Activated T-cell treated with anti-CD3 and anti-CD28 coated beads, Interleukin-2, amount 50 U/mL, for 72 hours (primary cell): ENCODE results near the gene RNF186. TPM values are rescaled to one million over a fixed set of nuclear protein-coding genes. Genes with fewer than 3 reads are reported as not detected.

Experiments
- ATAC-seq, 2 donors: fragments of 150-1000 bp; cut with Tn5 transposase; replicated peaks in 1 of 2; 2 replicates each; pipeline ENCODE4 v1.10.0; 2021; ENCODE audit warnings: moderate library complexity in 2 of 2, mild to moderate bottlenecking in 1 of 2
- DNase-seq, 2 donors: peaks; one replicate each; pipeline ENCODE4 v3.0.0; 2021 to 2022; ENCODE audit warnings: mixed read lengths in 1 of 2
- H3K27ac Mint-ChIP-seq: one replicate; pipeline ENCODE4 v1.8.0; 2022; ENCODE audit warnings: mild to moderate bottlenecking, moderate library complexity, mixed read lengths
- H3K27me3 Mint-ChIP-seq: one replicate; pipeline ENCODE4 v1.8.0; 2022; ENCODE audit warnings: low read depth, mixed read lengths
- H3K36me3 Mint-ChIP-seq, 2 donors: one replicate each; pipeline ENCODE4 v1.8.0; 2022; ENCODE audit warnings: mixed read lengths in 2 of 2, mild to moderate bottlenecking in 1 of 2; ENCODE audit not compliant: insufficient read depth in 2 of 2
- H3K4me1 Mint-ChIP-seq: one replicate; pipeline ENCODE4 v1.8.0; 2022; ENCODE audit warnings: low read depth, mixed read lengths
- H3K4me3 Mint-ChIP-seq, 2 donors: one replicate each; pipeline ENCODE4 v1.8.0; 2022; ENCODE audit warnings: mild to moderate bottlenecking in 2 of 2, mixed read lengths in 2 of 2, moderate library complexity in 2 of 2
- H3K9me3 Mint-ChIP-seq, 2 donors: one replicate each; pipeline ENCODE4 v1.8.0; 2022; ENCODE audit warnings: mixed read lengths in 2 of 2
- total RNA-seq, 2 donors: library from RNA; stranded (reverse); gene quantifications; one replicate each; pipeline ENCODE4 v1.2.3, GENCODE V29; 2022

Gene RNF186
- total RNA-seq, 2 donors from 2014 or later, result not detected

GRCh38 chr1:19846338-19846737 lies 31.3 kb upstream of the RNF186 start:
- no peak overlapping the region for H3K4me3 Mint-ChIP-seq
- H3K27me3 Mint-ChIP-seq, result peaks cover 22% of the 10 kb centered on the region
- H3K4me1 Mint-ChIP-seq, result no peaks in the 10 kb centered on the region
- H3K27ac Mint-ChIP-seq, result no peak overlapping the region
- DNase-seq (no peak), ATAC-seq (no peak)
- no peaks in the 10 kb centered on the region for H3K36me3 Mint-ChIP-seq
- H3K9me3 Mint-ChIP-seq, result no peaks in the 10 kb centered on the region

DNA sequence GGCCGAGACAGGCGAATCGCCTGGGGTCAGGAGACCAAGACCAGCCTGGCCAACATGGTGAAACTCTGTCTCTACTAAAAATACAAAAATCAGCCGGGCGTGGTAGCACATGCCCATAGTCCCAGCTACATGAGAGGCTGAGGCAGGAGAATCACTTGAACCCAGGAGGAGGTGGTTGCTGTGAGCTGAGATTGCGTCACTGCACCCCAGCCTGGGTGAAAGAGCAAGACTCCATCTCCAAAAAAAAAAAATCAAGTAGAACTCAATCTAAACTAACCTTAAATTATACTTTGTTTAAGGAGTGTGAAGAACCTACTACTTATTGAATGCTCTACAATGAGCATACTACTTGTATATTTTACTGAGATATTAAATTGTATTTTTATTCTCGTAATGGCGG lies 30.5 kb upstream of the RNF186 start:
- Mint-ChIP-seq H3K36me3 (no peaks in the 10 kb centered on the region), H3K27ac (no peak overlapping the region), H3K9me3 (no peaks in the 10 kb centered on the region), H3K4me1 (peaks cover 3% of the 10 kb centered on the region), H3K27me3 (peaks cover 22% of the 10 kb centered on the region), H3K4me3 (no peak overlapping the region)
- DNase-seq (no peak), ATAC-seq (no peak)

DNA sequence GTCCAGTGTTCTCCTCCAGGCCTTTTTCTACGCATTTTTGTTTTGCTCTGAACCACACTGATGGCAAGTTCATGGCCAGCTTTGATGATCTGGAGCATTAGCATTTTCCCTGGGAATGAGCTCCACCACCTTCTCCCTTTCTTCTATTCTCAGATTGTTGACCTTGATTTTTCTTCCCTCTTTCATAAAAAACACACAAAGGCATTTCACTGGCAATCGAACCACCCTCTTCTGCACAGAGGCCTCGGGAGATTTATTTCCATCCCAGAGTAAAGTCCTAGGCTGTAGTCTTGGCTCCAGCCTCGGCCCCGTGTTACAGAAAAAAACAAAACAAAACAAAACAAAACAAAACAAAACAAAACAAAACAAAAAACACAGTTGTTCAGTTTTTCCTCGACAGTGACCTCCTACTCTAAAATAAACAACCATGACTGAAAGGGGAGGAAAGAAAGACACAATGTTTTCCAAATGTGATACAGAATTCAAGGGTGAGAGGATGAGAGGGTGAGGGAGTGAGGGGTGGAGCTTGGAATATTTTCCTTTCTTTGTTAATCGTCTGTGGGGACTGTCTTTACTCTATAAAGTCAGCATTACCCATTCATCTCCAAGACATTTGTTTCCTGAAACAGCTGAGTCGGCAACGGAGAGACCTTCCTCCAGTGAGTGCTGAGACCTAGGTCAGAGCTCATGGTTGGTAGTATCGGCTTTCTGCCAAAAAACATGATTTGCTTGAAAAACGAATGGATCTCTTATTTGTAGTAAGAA lies 29.8 kb upstream of the RNF186 start:
- Mint-ChIP-seq H3K27ac (no peak overlapping the region), H3K36me3 (no peaks in the 10 kb centered on the region), H3K4me1 (peaks cover 8% of the 10 kb centered on the region)

GRCh38 chr1:19840228-19840627 lies 25.1 kb upstream of the RNF186 start:
- ATAC-seq, result no peak
- H3K27ac Mint-ChIP-seq, result no peak overlapping the region
- H3K9me3 Mint-ChIP-seq, result no peaks in the 10 kb centered on the region
- H3K36me3 Mint-ChIP-seq, result no peaks in the 10 kb centered on the region
- no peak overlapping the region for H3K4me3 Mint-ChIP-seq
- DNase-seq, result no peak
- H3K4me1 Mint-ChIP-seq, result peaks cover 16% of the 10 kb centered on the region
- peaks cover 9% of the 10 kb centered on the region for H3K27me3 Mint-ChIP-seq

More for the DNA sequence above, 29.8 kb upstream of the RNF186 start:
- Mint-ChIP-seq H3K4me3 (no peak overlapping the region), H3K27me3 (peaks cover 22% of the 10 kb centered on the region), H3K9me3 (no peaks in the 10 kb centered on the region)
- DNase-seq, result no peak
- ATAC-seq, result no peak

DNA sequence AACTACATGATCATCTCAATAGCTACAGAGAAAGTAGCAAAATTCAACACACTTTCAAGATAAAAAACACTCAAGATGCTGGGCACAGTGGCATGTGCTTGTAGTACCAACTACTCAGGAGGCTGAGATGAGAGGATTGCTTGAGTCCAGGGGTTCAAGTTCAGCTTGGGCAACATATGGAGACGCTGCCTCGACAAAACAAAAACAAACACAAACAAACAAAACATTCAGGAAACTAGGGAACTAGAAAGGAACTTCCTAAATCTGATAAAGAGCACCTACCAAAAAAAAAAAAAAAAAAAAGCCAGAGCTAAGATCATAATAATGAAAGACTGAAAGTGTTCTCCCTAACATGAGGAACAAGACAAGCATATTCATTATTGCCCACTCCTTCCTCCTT lies 22.8 kb upstream of the RNF186 start:
- no peaks in the 10 kb centered on the region for H3K36me3 Mint-ChIP-seq
- no peak for DNase-seq
- H3K27ac Mint-ChIP-seq, result no peak overlapping the region
- H3K4me1 Mint-ChIP-seq, result peaks cover 16% of the 10 kb centered on the region
- no peak for ATAC-seq
- no peak overlapping the region for H3K4me3 Mint-ChIP-seq
- H3K27me3 Mint-ChIP-seq, result no peaks in the 10 kb centered on the region
- no peaks in the 10 kb centered on the region for H3K9me3 Mint-ChIP-seq

GRCh38 chr1:19835578-19835977 lies 20.5 kb upstream of the RNF186 start:
- peaks cover 19% of the 10 kb centered on the region for H3K27me3 Mint-ChIP-seq
- H3K36me3 Mint-ChIP-seq, result no peaks in the 10 kb centered on the region
- ATAC-seq (no peak), DNase-seq (no peak)
- H3K9me3 Mint-ChIP-seq, result no peaks in the 10 kb centered on the region
- H3K27ac Mint-ChIP-seq, result no peak overlapping the region
- H3K4me3 Mint-ChIP-seq, result no peak overlapping the region
- peaks cover 13% of the 10 kb centered on the region for H3K4me1 Mint-ChIP-seq

GRCh38 chr1:19831441-19831840 lies 16.4 kb upstream of the RNF186 start:
- no peak overlapping the region for H3K4me3 Mint-ChIP-seq
- no peaks in the 10 kb centered on the region for H3K9me3 Mint-ChIP-seq
- no peaks in the 10 kb centered on the region for H3K4me1 Mint-ChIP-seq
- ATAC-seq (no peak), DNase-seq (no peak)
- H3K27me3 Mint-ChIP-seq, result peaks cover 40% of the 10 kb centered on the region
- no peak overlapping the region for H3K27ac Mint-ChIP-seq
- H3K36me3 Mint-ChIP-seq, result no peaks in the 10 kb centered on the region

GRCh38 chr1:19828546-19828945 lies 13.5 kb upstream of the RNF186 start:
- ATAC-seq, result no peak
- no peak for DNase-seq

GRCh38 chr1:19825298-19825697 lies 10.2 kb upstream of the RNF186 start:
- H3K4me1 Mint-ChIP-seq, result peaks cover 15% of the 10 kb centered on the region
- ATAC-seq (no peak), DNase-seq (no peak)
- no peak overlapping the region for H3K4me3 Mint-ChIP-seq
- no peaks in the 10 kb centered on the region for H3K36me3 Mint-ChIP-seq
- H3K27ac Mint-ChIP-seq, result no peak overlapping the region
- H3K9me3 Mint-ChIP-seq, result no peaks in the 10 kb centered on the region
- H3K27me3 Mint-ChIP-seq, result peaks cover 33% of the 10 kb centered on the region

More at GRCh38 chr1:19828546-19828945, 13.5 kb upstream of the RNF186 start:
- no peaks in the 10 kb centered on the region for H3K9me3 Mint-ChIP-seq
- H3K4me1 Mint-ChIP-seq, result peaks cover 15% of the 10 kb centered on the region
- H3K27ac Mint-ChIP-seq, result no peak overlapping the region
- H3K27me3 Mint-ChIP-seq, result peaks cover 46% of the 10 kb centered on the region
- no peaks in the 10 kb centered on the region for H3K36me3 Mint-ChIP-seq
- no peak overlapping the region for H3K4me3 Mint-ChIP-seq

DNA sequence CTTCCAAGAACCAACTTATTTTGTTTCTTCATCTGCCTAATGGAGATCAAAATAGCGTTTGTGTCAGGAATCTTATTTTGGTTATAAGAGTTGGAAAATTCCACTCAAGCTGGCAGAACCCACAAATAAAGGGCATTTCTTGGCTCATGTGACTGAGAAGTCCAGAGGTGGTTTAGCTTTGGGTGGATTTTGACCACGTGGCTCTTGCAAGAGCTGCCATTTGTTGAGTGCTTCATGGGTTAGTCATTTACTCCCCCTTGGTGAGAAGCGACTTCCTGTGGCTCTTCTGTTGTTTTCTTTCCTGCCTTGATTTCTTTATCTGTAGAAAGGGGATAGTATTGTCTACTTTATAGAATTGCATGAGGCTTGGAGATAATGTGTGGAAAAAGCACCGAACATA lies 9.5 kb upstream of the RNF186 start:
- H3K27ac Mint-ChIP-seq, result no peak overlapping the region
- H3K4me1 Mint-ChIP-seq, result peaks cover 15% of the 10 kb centered on the region
- H3K9me3 Mint-ChIP-seq, result no peaks in the 10 kb centered on the region
- H3K27me3 Mint-ChIP-seq, result peaks cover 26% of the 10 kb centered on the region
- ATAC-seq (peak in 1 of 2 donors; percentile 32), DNase-seq (no peak)
- H3K4me3 Mint-ChIP-seq, result no peak overlapping the region
- no peaks in the 10 kb centered on the region for H3K36me3 Mint-ChIP-seq

- no peak overlapping the region for H3K27ac Mint-ChIP-seq
- H3K4me3 Mint-ChIP-seq, result no peak overlapping the region
- H3K9me3 Mint-ChIP-seq, result no peaks in the 10 kb centered on the region
- H3K36me3 Mint-ChIP-seq, result no peaks in the 10 kb centered on the region
- H3K4me1 Mint-ChIP-seq, result peaks cover 15% of the 10 kb centered on the region
- ATAC-seq, result no peak
- H3K27me3 Mint-ChIP-seq, result peaks cover 26% of the 10 kb centered on the region
- DNase-seq, result no peak
Observed at GRCh38 chr1:19824036-19824435, 9.0 kb upstream of the RNF186 start.

- no peaks in the 10 kb centered on the region for H3K36me3 Mint-ChIP-seq
- peaks cover 5% of the 10 kb centered on the region for H3K4me1 Mint-ChIP-seq
- no peak overlapping the region for H3K27ac Mint-ChIP-seq
- ATAC-seq (no peak), DNase-seq (no peak)
- no peak overlapping the region for H3K4me3 Mint-ChIP-seq
- peaks cover 20% of the 10 kb centered on the region for H3K27me3 Mint-ChIP-seq
- no peaks in the 10 kb centered on the region for H3K9me3 Mint-ChIP-seq
Observed at GRCh38 chr1:19819701-19820100, 4.6 kb upstream of the RNF186 start.

DNA sequence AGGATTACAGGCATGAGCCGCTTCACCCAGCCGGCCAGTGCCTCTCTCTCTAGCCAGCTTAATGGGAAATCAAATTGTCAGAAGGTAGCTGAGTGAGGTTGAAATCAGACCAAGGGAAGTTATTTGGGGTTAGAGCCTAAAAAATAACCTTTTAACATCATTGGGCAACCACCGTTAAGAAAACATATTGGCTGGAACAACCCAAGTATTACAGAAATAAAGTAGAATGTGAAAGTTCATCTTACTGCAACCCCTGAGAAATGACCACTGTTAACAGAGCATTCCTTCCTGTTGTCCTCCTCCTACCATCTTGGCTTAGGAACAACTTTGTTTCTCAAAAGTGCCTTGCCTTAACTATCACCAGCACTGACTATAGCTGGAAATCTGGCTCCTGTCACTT lies 3.2 kb upstream of the RNF186 start:
- H3K36me3 Mint-ChIP-seq, result no peaks in the 10 kb centered on the region
- peaks cover 20% of the 10 kb centered on the region for H3K27me3 Mint-ChIP-seq
- ATAC-seq (no peak), DNase-seq (no peak)
- H3K4me1 Mint-ChIP-seq, result no peaks in the 10 kb centered on the region
- no peak overlapping the region for H3K27ac Mint-ChIP-seq
- no peak overlapping the region for H3K4me3 Mint-ChIP-seq
- H3K9me3 Mint-ChIP-seq, result no peaks in the 10 kb centered on the region

DNA sequence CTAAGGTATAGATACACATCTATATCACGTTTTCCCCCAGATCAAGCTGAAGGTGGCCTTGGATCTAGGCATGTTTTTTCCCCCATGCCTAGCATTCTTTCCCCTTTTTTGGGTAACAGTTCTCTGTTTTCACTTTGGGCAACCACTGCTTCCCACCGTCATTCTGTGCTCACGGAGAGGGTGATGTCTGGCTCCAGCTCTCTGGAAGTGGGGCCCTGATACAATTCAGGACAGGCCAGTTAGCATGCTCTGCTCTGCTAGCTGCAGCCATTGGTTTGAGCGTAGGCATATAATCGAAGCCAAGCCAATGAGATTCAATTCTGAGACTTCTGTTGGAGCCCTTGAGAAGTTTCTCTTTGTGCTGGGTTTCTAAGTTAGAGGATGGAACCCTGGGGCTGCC lies 2.1 kb upstream of the RNF186 start:
- Mint-ChIP-seq H3K27me3 (peaks cover 17% of the 10 kb centered on the region), H3K27ac (no peak overlapping the region), H3K4me1 (no peaks in the 10 kb centered on the region), H3K9me3 (no peaks in the 10 kb centered on the region), H3K4me3 (no peak overlapping the region), H3K36me3 (no peaks in the 10 kb centered on the region)
- ATAC-seq (no peak), DNase-seq (no peak)
